ENCODE results near the gene RBCK1. TPM values are rescaled to one million over a fixed set of nuclear protein-coding genes. Genes with fewer than 3 reads are reported as not detected.

RBCK1 gene
- total and polyA plus RNA-seq, 10 donors, result 78.6 to 152 (median 102) TPM

DNA sequence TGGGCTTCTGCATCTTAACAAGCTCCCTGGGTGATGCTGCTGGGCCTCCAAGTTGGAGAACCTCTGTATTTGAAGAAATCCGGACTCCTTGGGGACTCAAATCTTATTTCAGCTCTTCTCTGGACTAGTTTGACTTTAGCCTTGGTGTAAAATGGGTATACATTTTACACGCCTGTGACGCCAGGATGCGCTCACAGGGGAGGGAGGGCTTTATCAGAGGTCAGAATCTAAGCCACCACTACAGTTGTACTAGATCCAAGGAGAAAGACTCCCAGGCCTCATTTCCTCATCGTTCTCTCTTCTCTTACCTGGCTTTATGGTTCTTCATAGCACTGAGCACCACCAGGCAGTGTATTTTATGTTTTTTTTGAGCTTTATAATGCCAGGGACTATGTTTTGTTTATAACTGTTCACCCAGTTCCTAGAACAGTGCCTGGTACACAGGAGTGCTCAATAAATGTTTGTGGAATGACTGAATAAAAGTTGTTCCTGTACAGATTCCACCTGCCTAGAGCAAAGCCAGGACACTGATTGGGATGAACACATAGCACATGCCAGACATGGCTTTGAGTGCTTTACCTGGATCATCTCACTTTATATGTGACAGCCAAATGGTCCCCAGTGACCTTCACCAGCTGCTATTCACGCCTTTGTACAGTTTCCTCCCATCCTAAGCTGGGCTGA lies 5.1 kb upstream of the RBCK1 start:
- DNase-seq, result no peak
- Histone ChIP-seq H3K27ac (no peak overlapping the region), H3K4me1 (peaks cover 0 to 27% (median 9%) of the 10 kb centered on the region in 6 donors), H3K27me3 (replicated peaks in 1 of 7) (no peaks in the 10 kb centered on the region), H3K4me3 (no peak overlapping the region), H3K36me3 (peaks cover 0 to 8% (median 2%) of the 10 kb centered on the region in 6 donors), H3K9me3 (no peaks in the 10 kb centered on the region)
- intact Hi-C loops (cut with DNase I; ENCODE audit: low total_unique reads), result no loop called here
- TF ChIP-seq POLR2A (IDR thresholded peaks at IDR 0.05), result no peak
- TF ChIP-seq, protein P1, sequence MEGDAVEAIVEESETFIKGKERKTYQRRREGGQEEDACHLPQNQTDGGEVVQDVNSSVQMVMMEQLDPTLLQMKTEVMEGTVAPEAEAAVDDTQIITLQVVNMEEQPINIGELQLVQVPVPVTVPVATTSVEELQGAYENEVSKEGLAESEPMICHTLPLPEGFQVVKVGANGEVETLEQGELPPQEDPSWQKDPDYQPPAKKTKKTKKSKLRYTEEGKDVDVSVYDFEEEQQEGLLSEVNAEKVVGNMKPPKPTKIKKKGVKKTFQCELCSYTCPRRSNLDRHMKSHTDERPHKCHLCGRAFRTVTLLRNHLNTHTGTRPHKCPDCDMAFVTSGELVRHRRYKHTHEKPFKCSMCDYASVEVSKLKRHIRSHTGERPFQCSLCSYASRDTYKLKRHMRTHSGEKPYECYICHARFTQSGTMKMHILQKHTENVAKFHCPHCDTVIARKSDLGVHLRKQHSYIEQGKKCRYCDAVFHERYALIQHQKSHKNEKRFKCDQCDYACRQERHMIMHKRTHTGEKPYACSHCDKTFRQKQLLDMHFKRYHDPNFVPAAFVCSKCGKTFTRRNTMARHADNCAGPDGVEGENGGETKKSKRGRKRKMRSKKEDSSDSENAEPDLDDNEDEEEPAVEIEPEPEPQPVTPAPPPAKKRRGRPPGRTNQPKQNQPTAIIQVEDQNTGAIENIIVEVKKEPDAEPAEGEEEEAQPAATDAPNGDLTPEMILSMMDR (IDR thresholded peaks at IDR 0.05 in 8 of 11, conservative IDR thresholded peaks at IDR 0.05 in 3 of 11), result no peak
- TF ChIP-seq POLR2AphosphoS5 (IDR thresholded peaks at IDR 0.05), result no peak
- 85 to 97% (median 93%) methylated on average over 6 of the region's 6 CpGs for WGBS, 5 donors

DNA sequence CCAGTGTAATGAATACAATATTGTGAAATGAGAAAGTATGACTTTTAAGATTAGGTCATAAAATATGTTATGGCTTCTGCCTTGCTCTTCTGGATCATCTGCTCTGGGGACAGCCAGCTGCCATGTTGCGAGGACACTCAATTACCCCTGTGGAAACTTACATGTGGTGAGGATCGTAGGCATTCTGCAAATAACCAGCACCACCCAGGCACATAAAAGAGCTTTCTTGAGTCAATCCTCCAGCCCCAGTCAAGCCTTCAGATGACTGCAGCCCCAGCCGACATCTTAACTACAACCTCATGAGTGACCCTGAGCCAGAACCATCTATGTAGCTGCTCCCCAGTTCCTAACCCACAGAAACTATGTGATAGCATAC lies 4.5 kb upstream of the RBCK1 start:
- intact Hi-C loops (cut with DNase I; ENCODE audit: low total_unique reads), result no loop called here
- no peak overlapping the region for H3K27ac ChIP-seq
- H3K4me3 ChIP-seq, result no peak overlapping the region
- DNase-seq, result peak; percentile 21
- TF ChIP-seq, protein P1 (IDR thresholded peaks at IDR 0.05 in 8 of 11, conservative IDR thresholded peaks at IDR 0.05 in 3 of 11), result no peak
- TF ChIP-seq POLR2A (IDR thresholded peaks at IDR 0.05) (no peak), POLR2AphosphoS5 (IDR thresholded peaks at IDR 0.05) (no peak)
- no peaks in the 10 kb centered on the region for H3K27me3 ChIP-seq (replicated peaks in 1 of 7)
- 94 to 100% (median 95%) methylated on average over 3 of the region's 3 CpGs for WGBS, 5 donors
- peaks cover 0 to 3% (median 0%) of the 10 kb centered on the region in 6 donors for H3K36me3 ChIP-seq
- H3K9me3 ChIP-seq, result no peaks in the 10 kb centered on the region
- peaks cover 0 to 28% (median 11%) of the 10 kb centered on the region in 6 donors for H3K4me1 ChIP-seq

DNA sequence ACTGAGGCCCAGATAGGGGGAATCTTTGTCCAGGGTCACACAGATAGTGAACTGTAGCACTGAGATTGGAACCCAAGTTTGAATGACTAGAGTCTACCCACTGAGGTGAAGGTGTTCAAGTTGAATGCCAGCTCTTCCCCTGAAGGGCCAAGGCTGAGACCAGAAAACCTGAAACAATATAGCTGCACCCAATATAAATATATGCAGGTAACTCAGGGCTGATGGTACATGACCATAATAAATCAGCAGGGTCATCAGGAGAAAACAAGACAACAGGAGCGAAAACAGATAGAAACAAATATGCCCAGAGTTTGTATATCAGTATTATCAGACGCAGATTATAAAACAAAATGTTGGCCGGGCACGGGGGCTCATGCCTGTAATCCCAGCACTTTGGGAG lies 4.0 kb upstream of the RBCK1 start:
- Histone ChIP-seq H3K27me3 (replicated peaks in 1 of 7) (no peaks in the 10 kb centered on the region), H3K27ac (no peak overlapping the region), H3K4me1 (peaks cover 2 to 33% (median 16%) of the 10 kb centered on the region in 6 donors), H3K4me3 (no peak overlapping the region), H3K9me3 (no peaks in the 10 kb centered on the region), H3K36me3 (no peaks in the 10 kb centered on the region)
- WGBS, 5 donors, result 87 to 96% (median 95%) methylated on average over 4 of the region's 4 CpGs
- no peak for DNase-seq
- intact Hi-C loops (cut with DNase I; ENCODE audit: low total_unique reads), result no loop called here
- TF ChIP-seq, protein P1 (IDR thresholded peaks at IDR 0.05 in 8 of 11, conservative IDR thresholded peaks at IDR 0.05 in 3 of 11), result no peak
- TF ChIP-seq POLR2AphosphoS5 (IDR thresholded peaks at IDR 0.05) (no peak), POLR2A (IDR thresholded peaks at IDR 0.05) (no peak)

DNA sequence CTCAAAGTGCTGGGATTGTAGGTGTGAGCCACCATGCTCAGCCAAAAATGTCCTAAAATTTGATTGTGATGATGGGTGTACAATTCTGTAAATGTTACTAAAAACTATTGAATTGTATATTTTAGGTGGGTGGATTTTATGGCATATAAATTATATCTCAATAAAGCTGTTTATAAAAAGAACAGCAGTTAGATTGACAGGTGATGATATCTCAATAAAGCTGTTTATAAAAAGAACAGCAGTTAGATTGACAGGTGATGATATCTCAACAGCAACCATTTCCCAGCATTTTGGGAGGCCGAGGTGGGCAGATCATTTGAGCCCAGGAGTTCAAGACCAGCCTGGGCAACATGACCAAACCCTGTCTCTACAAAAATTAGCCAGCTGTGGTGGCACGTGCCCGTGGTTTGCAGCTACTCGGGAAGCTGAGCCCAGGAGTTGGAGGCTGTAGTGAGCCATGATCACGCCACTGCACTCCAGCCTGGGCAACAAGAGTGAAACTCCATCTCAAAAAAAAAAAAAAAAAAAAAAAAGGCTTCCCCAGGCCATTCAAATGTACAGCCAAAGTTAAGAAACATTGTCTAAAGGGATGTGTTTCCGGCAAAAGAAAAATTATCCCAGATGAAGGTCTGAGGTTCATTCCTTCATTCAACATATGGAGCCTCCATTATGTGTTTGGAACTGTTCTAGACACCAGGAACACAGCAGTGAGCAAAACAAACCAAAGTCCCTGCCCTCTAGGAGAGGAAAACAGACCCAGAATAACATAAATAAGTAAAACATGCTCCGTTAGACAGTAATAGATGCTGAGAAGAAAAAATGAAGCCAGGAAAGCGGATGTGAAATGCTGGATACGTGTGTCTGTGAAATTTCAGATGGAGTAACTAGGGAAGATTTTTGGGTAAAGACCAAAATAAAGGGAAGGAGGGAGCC lies 1.6 kb upstream of the RBCK1 start:
- Histone ChIP-seq H3K36me3 (peaks cover 0 to 18% (median 14%) of the 10 kb centered on the region in 6 donors), H3K4me1 (peaks cover 17 to 56% (median 32%) of the 10 kb centered on the region in 6 donors), H3K9me3 (no peaks in the 10 kb centered on the region), H3K4me3 (no peak overlapping the region), H3K27ac (peak overlapping the region in 5 of 8 donors; percentile 93 to 99 (median 97)), H3K27me3 (replicated peaks in 1 of 7) (no peaks in the 10 kb centered on the region)
- TF ChIP-seq, protein P1 (IDR thresholded peaks at IDR 0.05 in 8 of 11, conservative IDR thresholded peaks at IDR 0.05 in 3 of 11), result no peak
- DNase-seq, result peak; percentile 68
- WGBS, 5 donors, result 83 to 91% (median 87%) methylated on average over 9 of the region's 9 CpGs
- intact Hi-C loops (cut with DNase I; ENCODE audit: low total_unique reads), result no loop called here
